Measurements from ENCODE around the gene EFNA5. TPM values are rescaled to one million over a fixed set of nuclear protein-coding genes. Genes with fewer than 3 reads are reported as not detected.

Gene EFNA5
- total RNA-seq, 1 donor = 6.5 TPM

DNA sequence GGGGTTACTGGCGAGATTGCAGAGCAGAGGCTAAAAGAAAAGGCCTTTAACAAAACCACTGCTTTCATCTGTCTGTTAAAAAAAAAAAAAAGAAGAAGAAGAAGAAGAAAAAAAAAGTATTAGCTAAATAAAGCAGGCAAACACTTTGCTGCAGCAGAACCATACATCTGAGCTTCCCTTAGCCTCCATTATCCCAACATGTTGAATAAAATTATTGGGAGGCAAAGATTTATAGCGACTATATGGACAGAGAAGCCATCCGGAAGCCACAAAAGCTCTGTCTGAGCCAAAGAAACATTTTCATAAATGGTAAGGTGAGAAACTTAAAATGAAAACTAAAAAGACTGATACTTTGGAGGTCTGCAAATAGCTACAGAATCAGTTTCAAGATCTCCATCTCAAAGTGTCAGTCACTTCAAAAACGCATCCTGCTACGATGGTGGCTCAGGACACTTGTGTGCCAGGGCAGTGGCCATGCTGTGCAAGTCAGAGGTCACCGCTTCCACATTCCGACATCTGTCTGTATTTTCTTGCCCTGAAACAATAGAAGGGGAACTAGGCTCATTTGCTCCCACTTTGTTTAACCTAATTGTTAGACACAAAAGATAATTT is 9.6 kb downstream of the EFNA5 start:
- no peak overlapping the region for H3K4me3 ChIP-seq (ENCODE audit: low read depth, low read length)
- TF ChIP-seq, protein P1, sequence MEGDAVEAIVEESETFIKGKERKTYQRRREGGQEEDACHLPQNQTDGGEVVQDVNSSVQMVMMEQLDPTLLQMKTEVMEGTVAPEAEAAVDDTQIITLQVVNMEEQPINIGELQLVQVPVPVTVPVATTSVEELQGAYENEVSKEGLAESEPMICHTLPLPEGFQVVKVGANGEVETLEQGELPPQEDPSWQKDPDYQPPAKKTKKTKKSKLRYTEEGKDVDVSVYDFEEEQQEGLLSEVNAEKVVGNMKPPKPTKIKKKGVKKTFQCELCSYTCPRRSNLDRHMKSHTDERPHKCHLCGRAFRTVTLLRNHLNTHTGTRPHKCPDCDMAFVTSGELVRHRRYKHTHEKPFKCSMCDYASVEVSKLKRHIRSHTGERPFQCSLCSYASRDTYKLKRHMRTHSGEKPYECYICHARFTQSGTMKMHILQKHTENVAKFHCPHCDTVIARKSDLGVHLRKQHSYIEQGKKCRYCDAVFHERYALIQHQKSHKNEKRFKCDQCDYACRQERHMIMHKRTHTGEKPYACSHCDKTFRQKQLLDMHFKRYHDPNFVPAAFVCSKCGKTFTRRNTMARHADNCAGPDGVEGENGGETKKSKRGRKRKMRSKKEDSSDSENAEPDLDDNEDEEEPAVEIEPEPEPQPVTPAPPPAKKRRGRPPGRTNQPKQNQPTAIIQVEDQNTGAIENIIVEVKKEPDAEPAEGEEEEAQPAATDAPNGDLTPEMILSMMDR (IDR thresholded peaks at IDR 0.05; ENCODE audit: insufficient read depth, low read depth, low read length) = no peak
- no peak for DNase-seq (ENCODE audit: low read depth)

GRCh38 chr5:107658528-107658927 is 12.2 kb downstream of the EFNA5 start:
- no peak for DNase-seq (ENCODE audit: low read depth)
- TF ChIP-seq, protein P1 (IDR thresholded peaks at IDR 0.05; ENCODE audit: insufficient read depth, low read depth, low read length) = no peak
- no peak overlapping the region for H3K4me3 ChIP-seq (ENCODE audit: low read depth, low read length)

GRCh38 chr5:107655831-107656230 is 14.9 kb downstream of the EFNA5 start:
- TF ChIP-seq, protein P1 (IDR thresholded peaks at IDR 0.05; ENCODE audit: insufficient read depth, low read depth, low read length) = no peak
- DNase-seq (ENCODE audit: low read depth) = no peak
- H3K4me3 ChIP-seq (ENCODE audit: low read depth, low read length) = no peak overlapping the region

DNA sequence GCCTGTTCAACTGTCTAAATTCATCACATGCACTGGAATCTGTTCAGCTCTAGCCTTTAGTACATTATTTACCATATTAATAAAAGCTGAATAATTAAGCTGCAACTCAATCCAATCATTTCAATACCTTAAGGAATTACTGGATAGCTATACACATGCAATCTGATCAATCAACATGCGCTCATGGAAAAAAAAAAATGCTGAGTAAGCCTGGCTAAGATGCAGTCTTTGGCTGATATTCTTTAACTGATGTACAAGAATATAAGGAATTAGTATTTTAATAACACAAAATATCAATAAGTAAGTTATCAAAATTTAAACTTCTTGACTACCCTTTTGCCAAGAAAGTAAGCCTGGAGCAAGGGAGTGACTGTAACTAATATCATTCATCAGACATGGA is 15.9 kb downstream of the EFNA5 start:
- H3K4me3 ChIP-seq (ENCODE audit: low read depth, low read length) = no peak overlapping the region
- no peak for DNase-seq (ENCODE audit: low read depth)
- TF ChIP-seq, protein P1 (IDR thresholded peaks at IDR 0.05; ENCODE audit: insufficient read depth, low read depth, low read length) = no peak

DNA sequence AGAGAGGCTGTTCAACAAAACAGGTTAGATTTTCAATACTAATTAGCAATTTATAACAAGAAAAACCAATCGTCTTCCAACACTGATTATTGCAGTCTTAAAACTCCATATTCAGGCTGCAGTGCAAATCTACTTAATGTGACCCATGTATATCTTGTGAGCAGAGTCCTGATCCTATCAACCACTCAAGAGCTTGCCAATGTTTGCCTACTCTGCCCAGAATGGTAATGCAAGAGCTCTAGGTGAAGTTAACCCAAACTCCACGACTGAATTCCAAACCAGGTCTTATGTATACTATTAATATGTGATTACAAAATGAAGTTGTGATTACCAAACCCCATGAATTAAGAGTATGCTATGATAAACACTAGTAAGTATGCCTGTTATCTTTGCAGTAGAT is 17.1 kb downstream of the EFNA5 start:
- TF ChIP-seq, protein P1 (IDR thresholded peaks at IDR 0.05; ENCODE audit: insufficient read depth, low read depth, low read length) = no peak
- H3K4me3 ChIP-seq (ENCODE audit: low read depth, low read length) = no peak overlapping the region
- no peak for DNase-seq (ENCODE audit: low read depth)

DNA sequence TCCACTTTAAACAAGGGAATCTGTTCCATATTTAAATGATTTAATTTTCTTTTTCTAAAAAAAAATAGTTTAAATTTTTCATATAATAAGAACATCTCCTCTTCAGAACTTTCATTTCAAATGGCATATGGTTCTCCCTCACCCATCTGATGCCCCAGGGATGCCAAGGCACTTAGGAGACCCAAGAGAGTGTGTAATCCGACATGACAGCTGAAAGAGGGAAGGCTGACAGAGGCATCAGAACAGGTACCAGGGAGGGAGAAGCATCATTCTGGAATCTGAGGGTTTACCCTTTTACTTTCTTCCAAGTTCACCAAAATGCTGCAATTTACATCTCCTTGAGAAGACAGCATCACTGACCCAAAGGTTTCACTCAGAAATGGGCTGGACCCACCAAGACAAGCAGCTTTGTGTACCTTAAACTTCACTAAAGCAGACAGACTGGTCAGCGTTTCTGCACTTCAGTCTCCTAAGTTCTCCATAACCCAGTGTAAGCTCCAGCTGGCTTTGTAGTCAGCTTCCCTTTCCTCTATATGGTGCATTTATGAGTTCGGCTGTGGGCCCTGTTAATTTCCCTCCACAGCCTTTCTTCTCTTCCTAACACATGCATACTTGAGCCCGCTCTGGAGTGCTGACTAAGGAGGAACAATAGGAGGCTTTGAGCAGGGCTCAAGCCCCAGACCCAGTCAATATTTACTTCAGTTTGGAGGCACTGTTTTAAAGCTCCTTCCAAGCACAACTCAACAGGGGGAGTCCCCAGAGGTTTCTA is 17.7 kb downstream of the EFNA5 start:
- no peak for DNase-seq (ENCODE audit: low read depth)
- no peak overlapping the region for H3K4me3 ChIP-seq (ENCODE audit: low read depth, low read length)
- TF ChIP-seq, protein P1 (IDR thresholded peaks at IDR 0.05; ENCODE audit: insufficient read depth, low read depth, low read length) = no peak
